Trophoblast cell (in vitro differentiated cells and primary cell): ENCODE data around the gene LY9.

Experiments
- DNase-seq, 2 donors: peaks; one replicate each; pipeline ENCODE4 v3.0.0-alpha.2; 2016
- H2AFZ ChIP-seq: 2 replicates; pipeline ENCODE4 v1.6.1; 2013; ENCODE audit warnings: low read length, moderate library complexity, mild to moderate bottlenecking; ENCODE audit not compliant: insufficient read depth, poor library complexity
- H2AK5ac ChIP-seq: 2 replicates; pipeline ENCODE4 v1.6.1; 2013; ENCODE audit warnings: mild to moderate bottlenecking, low read length
- H2BK120ac ChIP-seq: 2 replicates; pipeline ENCODE4 v1.6.1; 2013; ENCODE audit warnings: low read length, mild to moderate bottlenecking, moderate library complexity; ENCODE audit not compliant: insufficient read depth, poor library complexity
- H2BK12ac ChIP-seq: 2 replicates; pipeline ENCODE4 v1.6.1; 2013; ENCODE audit warnings: mild to moderate bottlenecking, low read length, moderate library complexity
- H2BK5ac ChIP-seq: 2 replicates; pipeline ENCODE4 v1.6.1; 2013; ENCODE audit warnings: low read length, low read depth, moderate library complexity, mild to moderate bottlenecking; ENCODE audit not compliant: poor library complexity
- H3K14ac ChIP-seq: 2 replicates; pipeline ENCODE4 v1.6.1; 2013; ENCODE audit warnings: mild to moderate bottlenecking, low read length
- H3K18ac ChIP-seq: 2 replicates; pipeline ENCODE4 v1.6.1; 2013; ENCODE audit warnings: mild to moderate bottlenecking, low read length
- H3K23ac ChIP-seq: 2 replicates; pipeline ENCODE4 v1.6.1; 2013; ENCODE audit warnings: low read length
- H3K27ac ChIP-seq: 2 replicates; pipeline ENCODE4 v1.5.1; 2013; ENCODE audit warnings: low read depth, mild to moderate bottlenecking, inconsistent platforms, low read length, moderate library complexity
- H3K27me3 ChIP-seq: 2 replicates; pipeline ENCODE4 v1.6.1; 2013; ENCODE audit warnings: inconsistent platforms, mild to moderate bottlenecking, low read length, moderate library complexity; ENCODE audit not compliant: insufficient read depth
- H3K36me3 ChIP-seq, 2 experiments: 1 replicate in 1 of 2; 2 replicates in 1 of 2; pipeline ENCODE4 v1.6.1; 2013; ENCODE audit warnings: low read length in 2 of 2, mild to moderate bottlenecking in 2 of 2, moderate library complexity in 1 of 2; ENCODE audit not compliant: insufficient read depth in 2 of 2, control insufficient read depth in 1 of 2
- H3K4ac ChIP-seq: 2 replicates; pipeline ENCODE4 v1.6.1; 2013; ENCODE audit warnings: low read depth, mild to moderate bottlenecking, low read length, moderate library complexity
- H3K4me1 ChIP-seq, 2 experiments: 1 replicate in 1 of 2; 2 replicates in 1 of 2; pipeline ENCODE4 v1.6.1; 2013; ENCODE audit warnings: low read length in 2 of 2, mild to moderate bottlenecking in 2 of 2, moderate library complexity in 1 of 2; ENCODE audit not compliant: insufficient read depth in 2 of 2, control insufficient read depth in 1 of 2
- H3K4me2 ChIP-seq: 2 replicates; pipeline ENCODE4 v1.6.1; 2013; ENCODE audit warnings: inconsistent platforms, mild to moderate bottlenecking, low read length, moderate library complexity
- H3K4me3 ChIP-seq: 2 replicates; pipeline ENCODE4 v1.5.1; 2013; ENCODE audit warnings: mild to moderate bottlenecking, low read depth, low read length, inconsistent platforms
- H3K79me1 ChIP-seq: one replicate; pipeline ENCODE4 v1.6.1; 2013; ENCODE audit warnings: low read length
- H3K79me2 ChIP-seq: 2 replicates; pipeline ENCODE4 v1.6.1; 2013; ENCODE audit warnings: low read length, mild to moderate bottlenecking; ENCODE audit not compliant: control insufficient read depth, insufficient read depth, poor library complexity
- H3K9ac ChIP-seq: 2 replicates; pipeline ENCODE4 v1.6.1; 2013; ENCODE audit warnings: mild to moderate bottlenecking, low read length
- H3K9me3 ChIP-seq: 2 replicates; pipeline ENCODE4 v1.6.1; 2013; ENCODE audit warnings: low read depth, mild to moderate bottlenecking, control low read depth, inconsistent platforms, low read length; ENCODE audit not compliant: insufficient read depth
- H4K12ac ChIP-seq: 2 replicates; pipeline ENCODE4 v1.6.1; 2013; ENCODE audit warnings: low read depth, mild to moderate bottlenecking, low read length, moderate library complexity
- H4K8ac ChIP-seq: 2 replicates; pipeline ENCODE4 v1.6.1; 2013; ENCODE audit warnings: low read depth, mild to moderate bottlenecking, low read length, moderate library complexity
- H4K91ac ChIP-seq: one replicate; pipeline ENCODE4 v1.6.1; 2013; ENCODE audit warnings: low read depth, mild to moderate bottlenecking, low read length, moderate library complexity
- WGBS: extraction: QIAGEN DNeasy Blood & Tissue Kit; methylation state at CpG from one replicate; pipeline ENCODE4 v1.1.7; 2013; ENCODE audit warnings: missing lambda C conversion rate; ENCODE audit not compliant: insufficient read length, insufficient coverage; ENCODE audit errors: extremely low coverage; 5-methylcytosine and 5-hydroxymethylcytosine counted together

Gene LY9

DNA sequence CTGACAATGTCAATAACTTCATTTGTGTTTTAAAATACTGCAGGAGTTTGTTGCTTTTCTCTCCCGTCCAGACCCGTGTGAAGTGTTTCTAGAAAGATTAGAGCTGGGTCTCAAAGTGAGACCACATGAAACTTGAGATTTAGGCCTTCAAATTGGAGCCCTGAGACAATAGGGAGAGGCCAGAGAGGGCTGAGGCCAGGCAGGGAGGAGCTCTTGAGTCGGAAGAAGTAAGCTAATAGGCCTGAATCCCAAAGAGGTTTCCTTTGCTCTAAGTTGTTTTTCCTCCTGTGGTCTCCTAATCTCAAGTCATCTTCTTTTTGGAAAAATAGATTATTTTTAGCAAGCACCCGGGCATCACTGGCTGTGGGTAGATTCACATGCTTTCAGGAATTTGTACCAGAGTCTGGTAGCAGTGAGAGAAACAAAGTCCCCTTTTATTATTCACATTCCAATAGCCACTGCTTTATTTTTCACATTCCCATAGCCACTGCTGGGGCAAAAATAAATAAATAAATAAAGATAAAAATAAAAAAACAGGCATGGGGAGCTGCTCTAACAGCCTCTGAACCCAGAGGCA is 41.1 kb downstream of the LY9 start:
- H4K8ac ChIP-seq = no peak overlapping the region
- no peak overlapping the region for H3K18ac ChIP-seq
- H2AFZ ChIP-seq = no peak overlapping the region
- no peak overlapping the region for H3K23ac ChIP-seq
- no peak overlapping the region for H4K12ac ChIP-seq
- no peak overlapping the region for H3K4ac ChIP-seq
- no peaks in the 10 kb centered on the region for H3K36me3 ChIP-seq
- H3K14ac ChIP-seq = no peak overlapping the region
- no peak overlapping the region for H2BK5ac ChIP-seq
- H3K4me3 ChIP-seq = no peak overlapping the region
- DNase-seq = no peak
- no peak overlapping the region for H2AK5ac ChIP-seq
- no CpG with 5 or more reads among the region's 4 CpGs for WGBS
- H3K27me3 ChIP-seq = no peaks in the 10 kb centered on the region
- H3K4me2 ChIP-seq = no peak overlapping the region
- H2BK120ac ChIP-seq = no peak overlapping the region
- no peak overlapping the region for H2BK12ac ChIP-seq
- H3K79me2 ChIP-seq = no peaks in the 10 kb centered on the region
- H3K9me3 ChIP-seq = no peaks in the 10 kb centered on the region
- H3K27ac ChIP-seq = no peak overlapping the region
- H3K4me1 ChIP-seq = no peaks in the 10 kb centered on the region
- H4K91ac ChIP-seq = no peak overlapping the region
- no peaks in the 10 kb centered on the region for H3K79me1 ChIP-seq
- no peak overlapping the region for H3K9ac ChIP-seq

DNA sequence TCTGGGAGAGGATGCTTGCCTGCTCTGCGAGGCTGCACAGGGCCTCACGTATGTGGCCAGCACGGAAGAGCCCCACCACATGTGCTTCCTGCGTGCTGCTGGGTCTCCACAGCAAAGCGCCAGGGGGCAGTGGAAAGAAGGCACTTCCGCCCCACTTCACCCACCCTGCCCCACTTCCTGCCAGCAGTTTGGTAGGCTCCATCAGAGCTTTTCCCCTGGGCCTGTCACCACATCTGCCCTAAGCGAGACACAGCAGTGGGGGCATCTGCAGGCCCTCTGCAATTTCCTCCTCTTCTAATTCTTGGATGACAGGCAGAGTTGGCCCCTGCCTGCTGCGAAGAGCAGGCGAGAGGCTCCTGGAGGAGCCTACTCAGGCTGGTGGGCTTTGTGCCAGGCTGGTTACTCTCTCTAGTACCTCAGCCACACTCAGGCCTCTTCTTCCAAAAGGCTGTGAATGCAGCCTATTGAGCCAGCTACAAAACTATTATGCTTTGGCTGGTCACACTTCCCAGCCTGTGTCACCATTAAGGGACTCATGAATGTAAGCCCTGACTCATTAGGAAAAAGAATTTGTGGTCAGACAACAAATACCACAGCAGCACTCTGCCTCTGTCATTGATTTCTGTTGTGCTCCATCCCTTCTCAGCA is 41.7 kb downstream of the LY9 start:
- Histone ChIP-seq H3K36me3 (no peaks in the 10 kb centered on the region), H3K79me1 (no peaks in the 10 kb centered on the region), H3K23ac (no peak overlapping the region), H2BK12ac (no peak overlapping the region), H4K8ac (no peak overlapping the region), H3K4me2 (no peak overlapping the region), H3K4me1 (no peaks in the 10 kb centered on the region), H2BK120ac (no peak overlapping the region), H3K18ac (no peak overlapping the region), H3K14ac (no peak overlapping the region), H4K91ac (no peak overlapping the region), H4K12ac (no peak overlapping the region), H3K4ac (no peak overlapping the region), H2AFZ (no peak overlapping the region), H2AK5ac (no peak overlapping the region), H2BK5ac (no peak overlapping the region), H3K9me3 (no peaks in the 10 kb centered on the region), H3K9ac (no peak overlapping the region), H3K27ac (no peak overlapping the region), H3K4me3 (no peak overlapping the region), H3K79me2 (no peaks in the 10 kb centered on the region), H3K27me3 (no peaks in the 10 kb centered on the region)
- WGBS = no CpG with 5 or more reads among the region's 9 CpGs
- DNase-seq = peak in 1 of 2 donors; percentile 19

DNA sequence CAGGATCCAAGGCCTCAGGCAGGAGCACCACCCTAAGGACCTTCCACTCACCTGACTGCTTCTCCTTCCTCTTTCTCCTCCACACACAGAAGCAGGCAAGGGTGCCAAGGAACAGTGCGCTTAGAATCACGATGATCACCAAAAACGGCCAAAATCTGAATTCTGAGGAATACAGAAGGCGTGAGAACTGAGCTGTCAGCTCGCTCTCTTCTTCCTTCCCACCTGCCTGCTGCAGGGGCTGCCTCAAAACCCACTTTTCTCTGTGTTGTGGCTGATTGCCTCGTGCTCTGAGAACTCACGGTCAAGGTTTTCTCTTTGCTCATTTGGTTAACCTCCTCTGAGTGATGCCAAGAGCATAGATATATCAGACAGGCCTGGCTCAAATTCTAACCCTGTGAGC is 42.9 kb downstream of the LY9 start:
- Histone ChIP-seq H3K4me3 (no peak overlapping the region), H3K36me3 (no peaks in the 10 kb centered on the region), H3K4ac (no peak overlapping the region), H3K4me1 (peaks cover 0 to 2% of the 10 kb centered on the region in 2 experiments), H3K4me2 (no peak overlapping the region), H3K9me3 (no peaks in the 10 kb centered on the region), H4K12ac (no peak overlapping the region), H2AK5ac (no peak overlapping the region), H2BK120ac (no peak overlapping the region), H3K79me1 (no peaks in the 10 kb centered on the region), H3K27ac (no peak overlapping the region), H2BK5ac (no peak overlapping the region), H3K23ac (no peak overlapping the region), H3K79me2 (no peaks in the 10 kb centered on the region), H3K14ac (no peak overlapping the region), H4K91ac (no peak overlapping the region), H2AFZ (no peak overlapping the region), H2BK12ac (no peak overlapping the region), H3K27me3 (no peaks in the 10 kb centered on the region), H3K18ac (no peak overlapping the region), H4K8ac (no peak overlapping the region), H3K9ac (no peak overlapping the region)
- no CpG with 5 or more reads among the region's 7 CpGs for WGBS
- no peak for DNase-seq

DNA sequence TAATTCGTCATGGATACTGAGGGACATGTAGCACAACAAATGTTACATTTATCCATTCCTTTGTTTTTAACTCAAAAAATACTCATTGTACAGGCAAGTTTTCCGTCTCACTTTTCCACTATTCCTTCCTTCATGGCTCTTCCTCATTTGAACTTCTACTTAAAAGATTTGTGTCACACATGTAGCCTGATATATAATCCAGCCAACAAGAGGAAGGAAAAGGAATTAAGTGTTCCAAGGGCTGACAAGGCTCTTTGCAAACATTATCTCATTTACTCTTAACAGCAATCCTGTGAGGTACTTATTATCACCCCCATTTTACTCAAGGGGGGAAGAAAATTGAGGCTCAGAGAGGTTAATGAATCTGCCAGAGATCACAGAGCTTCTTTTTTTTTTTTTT is 43.8 kb downstream of the LY9 start:
- H3K4me1 ChIP-seq = peaks cover 0 to 2% of the 10 kb centered on the region in 2 experiments
- H2BK120ac ChIP-seq = no peak overlapping the region
- no peak overlapping the region for H3K4me3 ChIP-seq
- no peak overlapping the region for H4K91ac ChIP-seq
- no peak overlapping the region for H3K4ac ChIP-seq
- H2BK12ac ChIP-seq = no peak overlapping the region
- no peak overlapping the region for H3K9ac ChIP-seq
- DNase-seq = no peak
- H4K12ac ChIP-seq = no peak overlapping the region
- H2AK5ac ChIP-seq = no peak overlapping the region
- H3K36me3 ChIP-seq = no peaks in the 10 kb centered on the region
- no peak overlapping the region for H4K8ac ChIP-seq
- no peak overlapping the region for H2BK5ac ChIP-seq
- H3K9me3 ChIP-seq = no peaks in the 10 kb centered on the region
- H3K27ac ChIP-seq = no peak overlapping the region
- WGBS = no CpG with 5 or more reads among the region's 2 CpGs
- H3K79me1 ChIP-seq = no peaks in the 10 kb centered on the region
- no peaks in the 10 kb centered on the region for H3K27me3 ChIP-seq
- H3K18ac ChIP-seq = no peak overlapping the region
- no peaks in the 10 kb centered on the region for H3K79me2 ChIP-seq
- no peak overlapping the region for H3K23ac ChIP-seq
- no peak overlapping the region for H3K4me2 ChIP-seq
- H3K14ac ChIP-seq = no peak overlapping the region
- no peak overlapping the region for H2AFZ ChIP-seq
